ENCODE measurements around the gene ELP4. TPM values are rescaled to one million over a fixed set of nuclear protein-coding genes. Genes with fewer than 3 reads are reported as not detected.

The ELP4 gene
- total RNA-seq, 1 experiment from 2014 or later: 17.2 TPM

- DNase-seq (ENCODE audit: low read depth, low spot score) (no peak), ATAC-seq (no peak)
- Histone ChIP-seq H3K36me3 (ENCODE audit: control insufficient read depth, insufficient read depth, low read length) (no peaks in the 10 kb centered on the region), H3K4me3 (ENCODE audit: low read depth in 2 of 2, low read length in 2 of 2) (no peak overlapping the region), H3K4me1 (ENCODE audit: control insufficient read depth, insufficient read depth, low read length) (no peaks in the 10 kb centered on the region; the same call in 1 of the 2 replicates), H3K27ac (ENCODE audit: low read length) (no peak overlapping the region), H3K27me3 (ENCODE audit: control insufficient read depth, insufficient read depth, low read length) (no peaks in the 10 kb centered on the region), H3K9me3 (ENCODE audit: control insufficient read depth, insufficient read depth, low read depth, low read length) (no peaks in the 10 kb centered on the region)
- ChIA-PET POLR2A (no interaction called here), CTCF (no interaction called here)
- TF ChIP-seq TCF7L2 (IDR thresholded peaks at IDR 0.05; ENCODE audit: low read depth, low read length): no peak
- no peak for TF ChIP-seq REST (IDR thresholded peaks at IDR 0.05; ENCODE audit: insufficient read depth in 1 of 2, low read depth in 2 of 2, low read length in 1 of 2)
- TF ChIP-seq CTCF (IDR thresholded peaks at IDR 0.05): no peak
- TF ChIP-seq SIN3A (IDR thresholded peaks at IDR 0.05; ENCODE audit: borderline replicate concordance, insufficient read depth, low read depth, low read length): no peak
- TF ChIP-seq POLR2AphosphoS5 (IDR thresholded peaks at IDR 0.05; ENCODE audit: low read depth, low read length): no peak
- intact Hi-C loops (cut with micrococcal nuclease; ENCODE audit: unreplicated experiment): no loop called here
- no TSS peak for BruUV-seq (replicated peaks)
- in situ Hi-C loops (cut with HindIII; ENCODE audit: low pct_unique_long_range_greater_than_20kb, low sequenced_read_pairs): no loop called here
These were observed 28.6 kb upstream of the ELP4 start for GRCh38 chr11:31480930-31481329.

- ChIA-PET CTCF (no interaction called here), POLR2A (no interaction called here)
- H3K27ac ChIP-seq (ENCODE audit: low read length): no peak overlapping the region
- in situ Hi-C loops (cut with HindIII; ENCODE audit: low pct_unique_long_range_greater_than_20kb, low sequenced_read_pairs): no loop called here
- intact Hi-C loops (cut with micrococcal nuclease; ENCODE audit: unreplicated experiment): no loop called here
- no peak for DNase-seq (ENCODE audit: low read depth, low spot score)
- H3K9me3 ChIP-seq (ENCODE audit: control insufficient read depth, insufficient read depth, low read depth, low read length): no peaks in the 10 kb centered on the region
- no peak for ATAC-seq
- H3K4me1 ChIP-seq (ENCODE audit: control insufficient read depth, insufficient read depth, low read length): no peaks in the 10 kb centered on the region; the same call in 1 of the 2 replicates
- no TSS peak for BruUV-seq (replicated peaks)
- no peaks in the 10 kb centered on the region for H3K36me3 ChIP-seq (ENCODE audit: control insufficient read depth, insufficient read depth, low read length)
- H3K4me3 ChIP-seq (ENCODE audit: low read depth in 2 of 2, low read length in 2 of 2): no peak overlapping the region
- TF ChIP-seq REST (IDR thresholded peaks at IDR 0.05; ENCODE audit: insufficient read depth in 1 of 2, low read depth in 2 of 2, low read length in 1 of 2): no peak
- no peaks in the 10 kb centered on the region for H3K27me3 ChIP-seq (ENCODE audit: control insufficient read depth, insufficient read depth, low read length)
These were observed 25.1 kb upstream of the ELP4 start for GRCh38 chr11:31484497-31484896.
